Measurements from ENCODE around the gene CMPK1.
A peak's percentile ranks its signal among the peaks of the same experiment; 100 is the strongest.

GRCh38 chr1:47424336-47424982 is 90.9 kb downstream of the CMPK1 start:
- TF ChIP-seq E2F1 (CRISPR knock-in tag; IDR thresholded peaks at IDR 0.05): no peak
- no peak for TF ChIP-seq ZNF121 (CRISPR knock-in tag; IDR thresholded peaks at IDR 0.05)
- TF ChIP-seq MAX (CRISPR knock-in tag; IDR thresholded peaks at IDR 0.05): no peak
- TF ChIP-seq CTCF (IDR thresholded peaks at IDR 0.05): peak; percentile 65
- no peak for TF ChIP-seq NR1H2 (CRISPR knock-in tag; IDR thresholded peaks at IDR 0.05)
- no peak for TF ChIP-seq ATF3 (CRISPR knock-in tag; conservative IDR thresholded peaks at IDR 0.05)
- no peak for TF ChIP-seq AFF4 (CRISPR knock-in tag; IDR thresholded peaks at IDR 0.05; ENCODE audit: borderline replicate concordance)
- TF ChIP-seq NR2C2 (CRISPR knock-in tag; IDR thresholded peaks at IDR 0.05): no peak
- TF ChIP-seq FOXJ3 (CRISPR knock-in tag; IDR thresholded peaks at IDR 0.05; ENCODE audit: borderline replicate concordance): no peak

All from WTC11 (cell line).